Urothelium cell line (cell line): ENCODE measurements around the gene OR3A2.
"Not testable (repeated sequence)": the region's sequence is repeated elsewhere in the genome, so short reads cannot be mapped to it uniquely, and the experiment has no call there.

Experiments
- DNase-seq: peaks from one replicate; pipeline ENCODE4 v3.0.0; 2011; ENCODE audit warnings: low spot score, mixed read lengths
- FAIRE-seq: peaks from 2 replicates; lab custom pipeline; 2011; peaks lifted over from hg19 to GRCh38; lab: Jason Lieb, UNC

OR3A2 gene

DNA sequence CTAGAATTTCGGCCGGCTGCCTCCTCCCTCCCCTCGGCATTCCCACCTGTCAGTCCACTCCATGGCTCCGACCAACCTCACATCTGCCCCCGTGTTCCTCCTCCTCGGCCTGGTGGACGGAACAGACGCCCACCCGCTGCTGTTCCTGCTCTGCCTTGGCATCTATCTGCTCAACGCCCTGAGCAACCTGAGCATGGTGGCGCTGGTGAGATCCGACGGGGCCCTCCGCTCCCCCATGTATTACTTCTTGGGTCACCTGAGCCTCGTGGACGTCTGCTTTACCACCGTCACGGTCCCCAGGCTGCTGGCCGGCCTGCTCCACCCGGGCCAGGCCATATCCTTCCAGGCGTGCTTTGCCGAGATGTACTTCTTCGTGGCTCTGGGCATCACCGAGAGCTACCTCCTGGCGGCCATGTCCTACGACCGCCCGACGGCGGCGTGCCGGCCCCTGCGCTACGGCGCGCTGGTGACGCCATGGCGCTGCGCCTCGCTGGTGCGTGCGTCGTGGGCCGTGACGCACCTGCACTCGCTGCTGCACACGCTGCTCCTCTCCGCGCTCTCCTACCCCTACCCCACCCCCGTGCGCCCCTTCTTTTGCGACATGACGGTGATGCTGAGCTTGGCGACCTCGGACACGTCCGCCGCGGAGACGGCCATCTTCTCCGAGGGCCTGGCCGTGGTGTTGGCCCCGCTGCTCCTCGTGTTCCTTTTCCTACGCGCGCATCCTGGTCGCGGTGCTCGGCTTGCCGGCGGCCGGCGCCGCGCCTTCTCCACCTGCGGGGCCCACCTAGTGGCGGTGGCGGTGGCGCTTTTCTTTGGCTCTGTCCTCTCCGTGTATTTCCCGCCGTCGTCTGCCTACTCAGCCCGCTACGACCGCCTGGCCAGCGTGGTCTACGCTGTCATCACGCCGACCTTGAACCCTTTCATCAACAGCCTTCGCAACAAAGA is at the start of gene OR3A2:
OR3A2 (minus strand) TSS at position 440 of the 948 bp plus-strand sequence.
- FAIRE-seq: peak; percentile 93
- DNase-seq: peak; percentile 85

DNA sequence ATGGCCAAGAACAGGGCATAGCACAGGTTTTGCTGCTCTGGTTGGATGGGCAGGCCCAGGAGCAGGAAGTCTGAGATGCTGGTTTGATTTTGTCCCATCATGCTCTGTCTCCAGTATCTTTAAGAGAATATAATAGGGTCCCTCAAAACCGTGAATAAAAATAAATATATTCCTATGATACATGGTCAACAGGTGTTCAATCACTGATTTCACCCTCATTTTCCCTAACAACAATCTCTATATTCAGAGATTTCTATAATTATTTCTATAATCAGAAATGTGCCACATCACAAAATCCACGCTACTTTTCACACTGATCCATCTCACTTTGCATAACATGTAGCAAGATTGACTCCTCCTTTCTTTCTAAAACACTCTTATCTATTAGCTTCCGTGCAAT is 47.6 kb upstream of the OR3A2 start, which contains the start of gene OR1E2:
OR1E2 (minus strand) TSS at position 101 of the 400 bp plus-strand sequence; CDS start at position 101, 0 bp downstream.
- FAIRE-seq: no peak

GRCh38 chr17:3433215-3433614 is 47.1 kb upstream of the OR3A2 start:
- not testable (repeated sequence) for DNase-seq
- FAIRE-seq: peak; percentile 77

More for the DNA sequence above, 47.6 kb upstream of the OR3A2 start, which contains the start of gene OR1E2:
- DNase-seq: no peak

- DNase-seq: no peak
- FAIRE-seq: no peak
These were observed 32.1 kb upstream of the OR3A2 start for GRCh38 chr17:3418222-3418621.

DNA sequence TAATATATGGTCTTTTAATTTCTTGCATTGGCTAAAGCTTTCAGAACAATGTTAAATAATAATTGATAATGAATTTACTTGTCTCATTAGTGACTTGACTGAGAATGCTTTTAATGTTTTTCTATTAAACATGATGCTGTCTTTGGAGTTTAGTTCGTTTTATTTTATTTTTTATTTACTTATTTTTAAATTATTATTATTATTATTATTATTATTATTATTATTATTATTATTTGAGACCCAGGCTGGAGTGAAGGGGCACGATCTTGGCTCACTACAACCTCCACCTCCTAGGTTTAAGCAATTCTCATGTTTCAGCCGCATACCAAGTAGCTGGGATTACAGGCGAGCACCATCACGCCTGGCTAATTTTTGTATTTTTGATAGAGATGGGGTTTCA is 29.5 kb upstream of the OR3A2 start:
- FAIRE-seq (no peak), DNase-seq (no peak)

DNA sequence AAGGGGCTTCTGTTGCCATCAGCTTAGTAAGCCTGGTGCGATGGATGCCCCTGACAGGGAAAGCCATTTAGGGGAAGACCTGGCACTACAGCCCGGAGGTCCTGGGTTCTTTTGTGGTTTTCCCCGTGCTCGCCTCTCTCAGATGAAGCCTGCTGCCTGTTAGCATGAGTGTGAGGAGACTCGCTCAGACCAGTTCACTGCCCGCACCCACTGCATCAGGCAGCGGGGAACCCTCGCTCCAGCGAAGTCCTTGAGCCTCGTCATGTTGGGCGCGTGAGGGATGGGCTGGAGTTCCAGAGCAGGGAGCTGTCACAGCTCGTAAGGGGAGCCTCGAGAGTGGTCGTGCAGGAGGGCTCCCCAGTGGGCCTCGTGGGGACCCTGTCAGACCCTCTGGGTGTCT is 26.1 kb upstream of the OR3A2 start:
- not testable (repeated sequence) for DNase-seq, FAIRE-seq

GRCh38 chr17:3411070-3411469 is 25.0 kb upstream of the OR3A2 start, which contains the start of gene OR3A3:
OR3A3 (plus strand) TSS chr17:3411370.
- FAIRE-seq: no peak
- DNase-seq: no peak

DNA sequence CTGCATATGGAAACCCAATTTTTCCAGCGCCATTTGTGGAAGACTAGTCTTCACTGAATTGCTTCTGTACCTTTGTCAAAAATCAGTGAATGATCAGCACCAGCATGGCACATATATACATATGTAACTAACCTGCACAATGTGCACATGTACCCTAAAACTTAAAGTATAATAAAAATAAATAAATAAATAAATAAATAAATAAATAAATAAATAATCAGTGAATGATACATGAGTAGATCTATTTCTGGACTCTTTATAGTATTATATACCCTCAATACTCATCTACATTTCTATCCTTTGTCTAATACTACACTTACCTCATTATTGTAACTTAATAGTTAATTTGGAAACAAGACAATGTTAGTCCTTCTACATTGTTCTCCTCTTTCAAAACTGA is 17.7 kb upstream of the OR3A2 start:
- FAIRE-seq, DNase-seq: not testable (repeated sequence)

DNA sequence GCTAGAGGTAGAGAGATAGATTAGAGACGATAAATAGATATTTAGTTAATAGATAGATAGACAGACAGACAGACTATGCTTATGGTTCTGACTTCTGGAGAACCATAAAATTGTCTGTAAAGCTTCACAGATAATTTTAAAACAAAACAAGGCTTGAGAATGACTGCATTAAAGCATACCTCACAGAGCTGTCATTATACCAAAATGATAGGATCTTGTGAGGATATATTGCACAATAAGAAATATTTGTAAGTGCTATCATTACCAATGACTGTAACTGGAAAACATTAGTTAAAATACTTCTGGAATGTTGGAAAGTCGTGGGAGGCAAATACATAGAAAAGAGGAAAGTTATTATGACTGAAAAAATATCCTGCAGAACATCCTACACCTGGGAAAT is 15.7 kb upstream of the OR3A2 start:
- no peak for FAIRE-seq
- DNase-seq: no peak

- no peak for DNase-seq
- no peak for FAIRE-seq
These were observed 13.9 kb upstream of the OR3A2 start for GRCh38 chr17:3400055-3400454.

GRCh38 chr17:3398310-3398709 is 12.2 kb upstream of the OR3A2 start, which contains the start of gene OR1E1:
OR1E1 (minus strand) TSS chr17:3398410; CDS start chr17:3398410, 0 bp downstream.
- FAIRE-seq (no peak), DNase-seq (no peak)

DNA sequence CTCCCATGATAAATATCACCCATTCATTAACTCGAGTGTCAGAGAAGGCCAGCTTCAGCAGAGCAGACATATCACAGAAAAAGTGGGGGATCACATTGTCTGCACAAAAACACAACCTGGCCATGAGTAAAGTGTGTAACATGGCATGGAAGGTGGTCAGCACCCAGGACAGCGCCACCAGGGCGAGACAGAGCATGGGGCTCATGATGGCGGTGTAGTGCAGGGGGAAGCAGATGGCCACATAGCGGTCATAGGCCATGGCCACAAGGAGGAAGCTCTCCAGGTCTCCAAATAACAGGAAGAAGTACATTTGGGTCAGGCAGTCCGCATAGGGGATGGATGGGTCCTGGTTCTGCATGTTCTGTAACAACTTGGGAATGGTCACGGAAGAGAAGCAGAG is 11.7 kb upstream of the OR3A2 start:
- peak; percentile 5 for DNase-seq
- FAIRE-seq: not testable (repeated sequence)

GRCh38 chr17:3389791-3390190 is 3.7 kb upstream of the OR3A2 start:
- DNase-seq (no peak), FAIRE-seq (no peak)

GRCh38 chr17:3381957-3382356 is 4.2 kb downstream of the OR3A2 start:
- DNase-seq: no peak
- FAIRE-seq: no peak

DNA sequence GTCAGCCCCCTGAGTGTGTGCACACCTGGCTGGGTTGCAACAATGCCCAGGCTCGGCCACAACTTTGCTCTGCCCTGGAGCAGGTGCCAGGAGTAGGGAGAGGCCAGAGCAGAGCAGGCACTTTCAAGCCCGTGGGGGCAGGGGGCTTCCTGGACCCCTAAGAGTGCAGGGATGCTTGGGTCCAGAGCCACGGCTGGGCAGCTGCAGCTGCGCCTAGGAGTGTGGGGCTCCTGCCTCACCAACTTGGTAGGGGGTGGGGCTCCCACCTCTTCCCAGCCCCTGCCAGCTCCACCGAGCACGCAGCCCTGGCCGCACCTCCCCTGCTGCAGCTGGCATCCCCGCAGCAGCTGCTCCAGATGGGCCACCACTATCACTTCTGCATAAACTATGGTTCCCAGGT is 7.8 kb downstream of the OR3A2 start:
- DNase-seq: no peak
- no peak for FAIRE-seq

DNA sequence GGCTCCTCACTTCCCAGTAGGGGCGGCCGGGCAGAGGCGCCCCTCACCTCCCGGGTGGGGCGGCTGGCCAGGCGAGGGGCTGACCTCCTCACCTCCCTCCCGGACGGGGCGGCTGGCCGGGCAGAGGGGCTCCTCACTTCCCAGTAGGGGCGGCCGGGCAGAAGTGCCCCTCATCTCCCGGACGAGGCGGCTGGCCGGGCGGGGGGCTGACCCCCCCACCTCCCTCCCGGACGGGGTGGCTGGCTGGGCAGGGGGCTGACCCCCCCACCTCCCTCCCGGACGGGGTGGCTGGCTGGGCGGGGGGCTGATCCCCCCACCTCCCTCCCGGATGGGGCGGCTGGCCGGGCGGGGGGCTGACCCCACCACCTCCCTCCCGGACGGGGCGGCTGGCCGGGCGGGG is 14.9 kb downstream of the OR3A2 start:
- not testable (repeated sequence) for FAIRE-seq, DNase-seq

- FAIRE-seq: not testable (repeated sequence)
These were observed 43.3 kb downstream of the OR3A2 start for GRCh38 chr17:3342782-3343181.

GRCh38 chr17:3335876-3336275 is 50.2 kb downstream of the OR3A2 start:
- DNase-seq (no peak), FAIRE-seq (no peak)

More at GRCh38 chr17:3342782-3343181, 43.3 kb downstream of the OR3A2 start:
- not testable (repeated sequence) for DNase-seq

DNA sequence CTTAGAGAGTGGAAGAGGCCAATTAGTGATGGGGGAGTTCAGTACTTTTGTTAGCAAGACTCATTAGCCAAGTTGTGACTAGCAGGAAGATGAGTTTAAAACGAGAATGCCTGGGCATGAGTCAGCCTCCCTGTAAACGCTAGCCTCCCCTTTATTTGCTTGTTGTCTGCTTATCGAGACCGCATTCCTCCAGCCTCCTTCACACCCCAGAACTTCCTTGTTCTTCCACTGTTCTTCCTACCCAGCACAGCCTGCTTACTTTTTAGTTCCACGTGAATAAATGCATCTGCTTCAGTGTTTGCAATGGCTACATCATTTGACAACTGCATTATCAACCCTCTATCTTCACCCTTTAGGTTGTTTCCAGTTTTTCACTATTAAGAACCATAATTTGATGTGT is 67.8 kb downstream of the OR3A2 start:
- DNase-seq (no peak), FAIRE-seq (no peak)

- no peak for DNase-seq
- no peak for FAIRE-seq
These were observed 69.3 kb downstream of the OR3A2 start for GRCh38 chr17:3316836-3317235.

- no peak for FAIRE-seq
- DNase-seq: no peak
These were observed 77.5 kb downstream of the OR3A2 start for GRCh38 chr17:3308603-3309002.

- no peak for DNase-seq
- FAIRE-seq: no peak
These were observed 87.8 kb downstream of the OR3A2 start, which contains the start of gene OR3A1 for GRCh38 chr17:3298260-3298659. OR3A1 (minus strand) TSS chr17:3298360; CDS start chr17:3292582, 5,778 bp downstream.
